HG02642 (cell line): Measurements from ENCODE around the gene NEIL3.

Experiments
- ATAC-seq: cut with Tn5 transposase; IDR thresholded peaks from one replicate; pipeline ENCODE4 v1.9.1; 2021; ENCODE audit warnings: mild to moderate bottlenecking; ENCODE audit not compliant: unreplicated experiment, poor library complexity

NEIL3 gene, protein sequence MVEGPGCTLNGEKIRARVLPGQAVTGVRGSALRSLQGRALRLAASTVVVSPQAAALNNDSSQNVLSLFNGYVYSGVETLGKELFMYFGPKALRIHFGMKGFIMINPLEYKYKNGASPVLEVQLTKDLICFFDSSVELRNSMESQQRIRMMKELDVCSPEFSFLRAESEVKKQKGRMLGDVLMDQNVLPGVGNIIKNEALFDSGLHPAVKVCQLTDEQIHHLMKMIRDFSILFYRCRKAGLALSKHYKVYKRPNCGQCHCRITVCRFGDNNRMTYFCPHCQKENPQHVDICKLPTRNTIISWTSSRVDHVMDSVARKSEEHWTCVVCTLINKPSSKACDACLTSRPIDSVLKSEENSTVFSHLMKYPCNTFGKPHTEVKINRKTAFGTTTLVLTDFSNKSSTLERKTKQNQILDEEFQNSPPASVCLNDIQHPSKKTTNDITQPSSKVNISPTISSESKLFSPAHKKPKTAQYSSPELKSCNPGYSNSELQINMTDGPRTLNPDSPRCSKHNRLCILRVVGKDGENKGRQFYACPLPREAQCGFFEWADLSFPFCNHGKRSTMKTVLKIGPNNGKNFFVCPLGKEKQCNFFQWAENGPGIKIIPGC

DNA sequence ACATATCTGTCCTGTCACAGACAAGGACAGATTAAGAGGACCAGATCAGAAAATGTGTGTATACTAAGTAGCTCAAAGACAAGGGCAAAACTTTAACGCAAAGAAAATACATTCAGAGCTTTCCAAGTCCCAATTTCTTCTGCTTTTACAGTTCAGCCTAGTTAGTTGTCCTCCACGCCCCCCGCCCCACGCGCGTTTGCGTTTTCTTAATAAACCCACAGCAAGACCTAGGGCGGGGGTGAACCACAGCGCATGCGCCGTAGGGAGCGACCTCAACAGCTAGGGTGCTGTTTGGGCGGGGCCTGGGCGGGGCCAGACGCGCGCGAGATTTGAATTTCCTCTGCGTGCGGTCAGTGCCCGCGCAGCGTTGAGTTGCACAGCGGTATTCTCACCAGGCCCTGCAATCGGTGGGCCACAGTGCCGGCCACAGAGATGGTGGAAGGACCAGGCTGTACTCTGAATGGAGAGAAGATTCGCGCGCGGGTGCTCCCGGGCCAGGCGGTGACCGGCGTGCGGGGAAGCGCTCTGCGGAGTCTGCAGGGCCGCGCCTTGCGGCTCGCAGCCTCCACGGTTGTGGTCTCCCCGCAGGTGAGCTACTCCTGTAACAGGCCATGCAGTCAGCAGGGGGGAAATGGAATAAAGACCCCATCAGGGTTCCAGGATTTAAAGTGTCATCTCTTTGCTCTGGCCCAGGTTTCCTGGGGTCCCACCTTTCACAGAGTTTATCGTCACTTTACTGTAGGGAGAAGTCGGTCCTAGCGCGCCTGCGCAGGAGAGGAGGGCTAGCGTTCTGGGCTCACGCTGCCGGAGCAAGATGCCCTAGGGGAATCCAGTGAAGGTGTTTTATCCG, at the start of gene NEIL3:
Gene NEIL3 (plus strand): TSS at position 353 of the 850 bp plus-strand sequence. CDS start 80 bp downstream, at position 433.
- ATAC-seq = peak; percentile 94

DNA sequence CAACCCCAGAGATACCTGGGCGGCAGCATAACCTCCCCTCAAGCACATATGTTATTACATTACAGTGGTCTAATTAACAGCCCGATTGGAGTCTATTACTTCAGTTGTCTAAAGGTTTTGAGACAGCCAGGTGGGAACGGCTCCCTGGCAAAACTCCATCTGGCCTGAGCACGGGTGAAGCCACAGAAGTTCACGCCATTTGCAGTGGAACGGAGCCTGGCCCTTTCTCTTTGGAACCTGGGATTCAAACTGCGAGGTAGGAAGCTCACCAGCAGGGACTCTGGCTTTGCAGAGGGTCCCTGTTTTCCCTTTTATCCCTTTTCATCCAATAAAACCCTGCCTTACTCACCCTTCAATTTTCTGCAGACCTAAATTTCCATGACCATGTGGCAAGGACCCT, 45.9 kb upstream of the NEIL3 start:
- ATAC-seq = no peak

DNA sequence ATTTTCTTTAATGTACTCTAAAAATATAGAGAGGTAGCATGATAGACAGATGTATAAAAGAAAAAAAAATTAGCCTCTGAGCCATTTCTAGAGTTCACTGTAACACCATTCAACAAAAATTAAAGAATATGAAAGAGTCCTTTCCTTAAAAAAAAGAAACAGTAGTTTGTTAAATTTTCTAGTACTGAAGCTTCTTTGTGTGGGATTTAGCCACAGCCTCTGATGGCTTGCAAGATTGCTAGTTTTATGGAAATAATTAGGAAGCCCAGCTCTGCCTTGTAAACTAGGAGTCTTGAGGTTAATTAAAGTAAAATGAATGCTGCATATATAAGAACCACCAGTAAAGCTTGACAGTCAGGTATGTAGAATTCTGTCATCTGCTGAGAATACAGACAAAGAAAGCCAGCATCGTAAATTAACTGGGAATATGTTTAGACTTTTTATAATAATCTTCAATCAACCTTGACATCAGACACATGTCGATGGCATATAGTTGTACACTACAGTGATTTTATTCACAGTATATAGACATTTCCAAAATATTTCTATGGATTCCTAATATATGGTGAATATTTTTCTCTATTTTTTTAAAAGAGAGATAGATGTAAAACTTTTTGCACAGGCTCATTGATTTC, 44.8 kb upstream of the NEIL3 start:
- ATAC-seq = no peak

DNA sequence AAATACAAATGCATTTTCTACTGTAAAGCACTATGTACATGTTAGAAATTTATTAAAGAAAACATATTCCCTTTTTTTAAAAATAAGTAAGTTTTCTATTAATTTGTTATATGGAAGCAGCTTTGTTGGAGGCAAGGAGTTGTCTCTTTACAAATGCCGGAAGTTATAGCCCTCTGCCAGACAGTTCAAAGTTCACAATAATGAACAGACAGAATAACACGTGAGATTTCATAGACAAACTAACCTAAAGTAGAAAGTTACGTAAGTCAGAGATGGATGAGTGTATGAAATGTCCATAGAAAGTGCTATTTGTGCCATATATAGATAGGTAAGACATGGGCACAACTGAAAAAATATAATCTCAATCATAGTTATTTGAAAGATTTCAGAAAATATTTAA, 43.9 kb upstream of the NEIL3 start:
- no peak for ATAC-seq

DNA sequence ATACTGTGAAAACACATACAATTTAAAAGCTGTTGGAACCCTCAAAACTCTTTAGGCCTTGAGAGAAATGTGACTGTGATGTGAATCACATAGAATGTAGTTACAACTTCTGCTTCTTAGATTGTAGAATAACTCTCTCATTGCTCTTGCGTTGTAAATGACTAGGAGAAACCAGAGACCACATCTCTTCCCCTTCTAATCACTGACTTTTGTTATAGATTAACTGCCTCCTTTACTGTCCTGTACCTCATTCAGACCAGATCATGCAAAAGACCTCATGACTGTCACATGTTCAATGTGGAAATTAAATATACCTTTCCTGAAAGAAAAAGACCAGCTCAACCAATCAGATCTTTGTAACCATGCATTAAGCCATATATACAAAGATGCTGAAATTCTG, 43.2 kb upstream of the NEIL3 start:
- ATAC-seq = peak; percentile 95

DNA sequence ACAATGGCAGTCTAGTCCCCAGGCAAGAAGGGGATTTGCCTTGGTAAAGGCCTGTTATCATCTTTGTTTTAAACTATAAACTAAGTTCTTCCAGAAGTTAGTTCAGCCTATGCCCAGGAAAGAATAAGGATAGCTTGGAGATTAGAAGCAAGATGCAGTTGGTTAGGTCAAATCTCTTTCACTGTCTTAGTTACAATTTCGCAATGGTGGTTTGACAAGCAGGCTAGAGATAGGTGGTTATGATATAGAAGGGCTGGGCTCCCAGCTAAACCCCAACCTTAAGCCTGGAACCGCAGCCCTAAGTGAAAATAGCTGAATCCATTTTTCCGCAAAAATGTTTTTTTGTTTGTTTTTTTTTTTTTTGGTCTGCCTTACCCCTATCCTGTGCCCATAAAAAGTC, 41.8 kb upstream of the NEIL3 start:
- no peak for ATAC-seq

DNA sequence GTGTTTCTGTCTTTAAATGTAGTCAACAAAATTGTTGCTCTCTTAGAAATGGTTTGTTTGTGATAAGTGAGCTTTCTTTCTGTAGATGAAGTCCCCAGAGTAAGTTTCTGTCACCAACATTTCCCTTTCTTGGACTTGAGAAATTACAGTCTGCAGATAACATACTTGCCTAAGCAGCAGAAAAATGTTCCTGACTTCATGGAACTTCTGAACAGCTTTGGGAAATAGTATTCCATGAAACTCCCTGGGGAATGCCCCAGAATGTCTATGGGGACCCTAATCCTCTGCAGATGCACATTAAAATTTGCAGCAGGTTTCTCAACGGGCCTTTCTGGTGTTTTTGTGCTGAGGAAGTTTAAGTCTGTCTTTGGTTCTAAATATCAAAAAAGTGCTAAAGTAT, 38.6 kb upstream of the NEIL3 start:
- no peak for ATAC-seq

DNA sequence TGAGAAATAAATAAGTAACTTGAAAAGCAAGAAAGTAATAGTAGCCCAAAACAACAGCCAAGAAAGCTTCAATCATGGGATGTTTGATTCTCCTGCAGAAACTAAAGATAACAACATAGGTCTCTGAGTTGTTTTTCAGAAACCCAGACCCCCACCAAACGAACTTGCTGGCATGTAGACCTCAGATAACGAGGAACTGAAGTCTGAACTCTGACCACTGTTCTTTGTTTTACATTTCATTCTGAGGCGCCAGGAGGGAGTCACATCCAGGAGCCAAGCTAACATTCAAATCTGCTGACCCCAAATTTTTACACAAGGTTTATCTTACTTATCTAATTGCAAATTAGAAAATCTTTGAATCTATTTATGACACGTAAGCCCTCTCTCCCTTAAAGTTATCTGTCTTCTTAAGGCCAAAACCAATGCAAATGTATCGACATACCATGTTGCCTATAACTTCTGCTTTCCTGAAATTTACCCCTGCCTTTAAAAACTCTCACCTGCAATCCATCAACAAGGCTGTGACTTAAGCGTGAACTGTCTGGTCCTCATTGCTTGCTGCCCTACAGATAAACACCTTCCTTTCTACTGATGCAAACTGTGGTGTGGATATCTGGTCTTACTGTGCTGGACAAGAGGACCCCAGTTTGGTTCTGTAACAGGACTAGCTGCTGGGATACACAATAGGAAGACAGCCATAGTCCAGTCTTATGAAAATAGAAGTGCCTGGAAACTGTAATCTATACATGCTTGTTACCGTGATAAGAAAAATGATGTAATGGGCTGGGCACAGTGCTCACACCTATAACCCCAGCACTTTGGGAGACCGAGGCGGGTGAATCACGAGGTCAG, 37.5 kb upstream of the NEIL3 start:
- ATAC-seq = no peak

DNA sequence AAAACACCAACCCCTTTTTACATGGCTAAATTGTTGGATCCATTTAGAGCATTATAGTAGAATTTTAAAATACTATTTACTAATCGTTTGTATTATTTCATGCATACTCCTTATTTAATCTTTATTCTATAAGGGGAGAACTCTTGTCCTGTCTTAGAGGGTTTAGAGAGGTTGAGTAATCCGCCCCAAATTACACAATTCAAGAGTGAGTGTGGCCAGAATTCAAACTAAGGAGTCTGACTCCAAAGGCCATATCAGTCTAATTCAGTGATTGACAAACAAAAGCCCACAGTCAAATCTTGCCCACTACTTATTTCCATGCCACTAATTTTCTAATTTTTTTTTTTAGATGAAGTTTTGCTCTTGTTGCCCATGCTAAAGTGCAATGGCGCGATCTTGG, 33.7 kb upstream of the NEIL3 start:
- no peak for ATAC-seq

DNA sequence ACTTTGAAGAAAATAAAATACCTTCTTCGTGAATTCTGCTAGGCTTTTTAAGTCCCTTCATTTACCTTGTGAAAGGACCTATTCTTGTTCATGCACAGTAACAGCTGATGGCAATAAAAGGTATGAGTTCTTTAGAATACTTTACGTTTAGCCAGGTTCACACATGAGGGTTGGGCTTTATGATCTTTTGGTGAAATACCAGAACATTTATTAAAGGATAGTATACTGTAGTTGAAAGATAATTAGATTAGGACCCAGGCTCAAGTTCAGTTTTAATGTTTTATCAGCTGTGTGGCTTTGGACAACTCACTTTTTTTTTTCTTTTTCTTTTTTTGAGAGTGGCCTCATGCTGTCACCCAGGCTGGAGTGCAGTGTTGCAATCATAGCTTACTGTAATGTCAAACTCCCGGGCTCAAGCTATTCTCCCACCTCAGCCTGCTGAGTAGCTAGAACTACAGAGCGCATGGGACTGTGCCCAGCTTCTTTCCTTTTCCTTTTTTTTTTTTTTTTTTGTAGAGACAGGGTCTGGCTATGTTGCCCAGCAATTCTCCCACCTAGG, 28.2 kb upstream of the NEIL3 start:
- no peak for ATAC-seq

DNA sequence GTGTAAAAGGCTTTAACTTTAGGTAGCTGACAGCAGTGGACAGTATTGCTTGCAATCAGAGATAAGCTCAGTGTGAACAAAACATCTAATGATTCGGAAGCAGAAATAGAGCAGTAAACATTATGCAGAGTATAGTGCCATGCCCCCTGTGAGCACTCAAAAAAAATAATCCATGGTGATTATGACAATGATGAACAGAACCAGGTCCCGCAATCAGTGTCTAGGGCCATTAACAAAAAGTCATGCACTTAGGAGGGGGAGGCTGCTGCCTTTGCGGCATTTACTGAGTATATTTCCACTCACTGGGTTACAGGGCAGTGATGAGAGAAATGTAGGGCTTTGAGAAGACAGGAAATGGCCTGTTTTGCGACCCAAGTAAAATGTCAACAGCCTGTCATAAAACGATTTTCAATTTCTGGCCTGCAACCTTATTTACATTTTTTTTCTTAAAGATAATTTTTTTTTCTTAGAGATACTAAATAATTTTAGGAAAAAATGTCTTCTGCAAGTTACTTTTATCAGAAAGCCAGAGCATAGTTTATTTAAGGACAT, 27.3 kb upstream of the NEIL3 start:
- no peak for ATAC-seq

DNA sequence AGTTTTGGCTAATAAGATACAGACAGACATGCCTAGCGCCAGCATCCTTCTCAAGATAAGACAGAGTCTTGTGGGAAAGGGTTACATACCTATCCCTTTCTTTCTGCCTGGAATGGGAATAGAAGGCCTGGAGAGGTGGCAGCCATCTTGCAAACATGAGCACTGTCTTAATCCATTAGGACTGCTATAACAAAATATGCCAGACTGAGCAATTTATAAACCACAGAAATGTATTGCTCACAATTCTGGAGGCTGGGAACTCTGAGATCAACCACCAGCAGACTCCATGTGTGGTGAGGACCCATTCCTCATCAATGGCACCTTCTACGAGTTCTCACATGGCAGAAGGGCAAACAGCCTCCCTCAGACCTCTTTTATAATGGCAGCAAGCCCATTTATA, 26.5 kb upstream of the NEIL3 start:
- ATAC-seq = no peak

DNA sequence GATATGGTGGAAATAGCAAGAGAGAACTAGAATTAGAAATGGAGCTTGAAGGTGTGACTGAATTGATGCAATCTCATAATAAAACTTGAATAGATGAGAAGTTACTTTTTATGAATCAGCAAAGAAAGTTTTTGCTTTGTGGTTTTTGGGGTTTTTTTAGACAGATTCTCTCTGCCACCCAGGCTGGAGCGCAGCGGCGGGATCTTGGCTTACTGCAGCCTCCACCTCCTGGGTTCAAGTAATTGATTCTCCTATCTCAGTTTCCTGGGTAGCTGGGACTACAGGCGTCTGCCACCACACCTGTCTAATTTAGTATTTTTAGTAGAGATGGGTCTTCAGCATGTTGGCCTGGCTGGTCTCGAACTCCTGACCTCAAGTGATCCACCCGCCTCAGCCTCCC, 23.7 kb upstream of the NEIL3 start:
- no peak for ATAC-seq

DNA sequence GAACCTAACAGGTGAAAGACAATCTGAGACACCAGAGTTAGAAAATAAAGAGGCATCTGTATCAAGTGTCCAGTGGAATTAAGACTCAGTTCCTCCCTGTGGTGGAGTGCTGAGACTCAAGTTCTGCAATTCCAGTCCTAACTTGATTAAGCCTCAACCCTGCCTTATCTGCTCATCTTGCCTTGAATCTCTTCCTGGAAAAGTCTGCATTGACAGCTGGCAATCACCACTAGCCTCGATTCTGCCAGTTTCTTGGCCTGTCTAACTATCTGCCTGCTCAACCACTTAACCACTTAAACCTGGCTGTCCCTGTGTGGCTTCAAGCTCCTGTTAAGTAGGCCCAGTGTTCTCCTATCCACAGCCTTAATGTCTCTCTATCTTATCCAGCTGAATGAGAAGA, 22.4 kb upstream of the NEIL3 start:
- ATAC-seq = no peak

DNA sequence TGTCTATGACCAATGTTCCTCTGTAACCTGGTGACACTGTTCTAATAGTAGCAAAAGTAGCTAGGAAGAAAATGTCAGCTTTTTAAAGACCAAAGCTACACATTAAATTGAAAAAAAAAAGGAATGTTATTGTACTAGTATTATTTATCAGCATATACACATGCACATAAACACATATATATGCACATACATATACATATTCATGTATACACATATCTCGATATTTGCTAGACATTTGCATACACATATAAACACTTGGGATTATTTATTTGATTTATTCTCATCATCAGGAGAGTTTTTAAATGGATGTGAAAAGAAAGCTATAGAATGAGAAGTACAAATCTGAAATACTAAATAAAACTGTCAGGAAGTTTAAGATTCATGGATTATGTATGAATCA, 21.3 kb upstream of the NEIL3 start:
- no peak for ATAC-seq

DNA sequence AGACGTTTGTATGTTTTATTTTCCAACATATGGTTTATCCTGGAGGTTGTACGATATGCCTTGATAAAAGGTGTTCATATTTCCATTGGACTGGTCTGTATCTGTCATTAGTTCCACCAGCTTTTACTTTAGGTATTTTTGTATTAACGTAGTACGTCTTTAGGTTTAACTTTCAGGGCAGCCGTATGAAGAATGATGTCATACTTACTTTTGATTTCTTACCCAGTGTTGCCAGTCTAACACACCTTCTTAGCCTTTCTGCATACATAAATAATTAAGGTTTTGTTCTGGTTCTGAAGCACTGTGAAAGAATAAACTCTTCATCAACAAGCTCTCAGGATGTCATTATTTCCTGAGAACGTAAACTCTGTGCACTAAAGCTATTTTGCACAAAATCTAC, 18.9 kb upstream of the NEIL3 start:
- no peak for ATAC-seq

DNA sequence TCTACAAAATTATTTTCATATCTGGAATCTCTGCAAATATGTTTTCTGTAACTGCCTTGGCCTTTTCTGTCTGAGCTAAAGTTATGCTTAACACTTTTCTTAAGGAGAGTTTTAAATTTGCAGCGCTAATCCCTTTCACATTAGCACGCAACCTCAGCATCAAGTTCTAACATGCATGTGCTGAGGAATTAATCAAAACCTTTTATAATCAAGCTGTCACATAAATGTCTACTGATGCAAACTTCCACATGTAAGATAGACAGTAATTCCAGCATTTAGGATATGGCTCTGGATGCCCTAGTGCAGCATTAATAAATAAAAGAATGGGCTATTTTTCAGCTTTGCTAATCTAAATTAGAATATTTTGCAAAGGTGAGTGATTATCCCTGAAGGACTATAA, 17.5 kb upstream of the NEIL3 start:
- ATAC-seq = no peak

DNA sequence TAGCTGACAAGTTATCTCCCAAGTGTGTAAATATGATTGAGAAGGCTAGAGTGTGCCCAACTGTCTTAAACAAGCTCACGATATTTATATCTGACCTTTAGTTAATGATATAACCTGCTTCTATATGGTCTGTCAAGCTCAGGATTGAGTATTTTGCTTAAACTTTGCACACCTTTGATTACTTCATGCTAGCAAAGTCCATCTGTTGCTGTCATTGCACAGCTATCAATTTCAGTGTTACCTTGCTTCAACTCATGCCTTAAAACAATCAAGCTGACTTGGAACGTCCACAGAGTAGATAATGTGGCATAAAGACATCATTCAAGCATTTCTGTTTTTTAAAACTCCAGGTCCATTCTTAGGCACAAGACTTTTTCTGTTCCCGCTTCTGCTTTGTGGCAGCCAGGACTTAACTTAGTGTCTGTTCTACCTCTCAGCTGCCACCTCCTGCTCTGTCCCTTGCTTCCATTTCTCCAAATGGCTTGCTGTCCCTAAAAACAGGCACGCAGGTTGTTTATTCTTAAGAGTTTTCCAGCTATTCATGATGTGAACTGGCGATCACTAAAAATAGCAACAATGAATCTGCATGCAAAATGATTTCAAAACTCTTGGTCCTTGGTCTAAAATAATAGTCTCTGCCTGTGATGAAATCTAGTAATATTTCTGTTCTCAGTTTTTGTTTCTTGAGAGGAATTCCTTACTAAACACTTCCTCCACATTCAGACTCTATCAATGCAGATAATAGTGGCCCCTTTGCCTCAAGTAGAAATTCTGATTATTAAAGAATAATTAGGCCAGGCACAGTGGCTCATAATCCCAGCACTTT, 16.3 kb upstream of the NEIL3 start:
- ATAC-seq = no peak
